Lower lobe of right lung (tissue), 2 donors: Measurements from ENCODE around the gene CHMP1A. TPM values are rescaled to one million over a fixed set of nuclear protein-coding genes. Genes with fewer than 3 reads are reported as not detected.
"Not testable (repeated sequence)": the region's sequence is repeated elsewhere in the genome, so short reads cannot be mapped to it uniquely, and the experiment has no call there.

Experiments used
- ATAC-seq, 2 donors: fragments of 200-7000 bp; cut with Tn5 transposase; one replicate each; pipeline ENCODE4 v1.9.1; 2020 to 2022; ENCODE audit warnings: mild to moderate bottlenecking in 2 of 2, moderate library complexity in 2 of 2
- DNase-seq: peaks from one replicate; pipeline ENCODE4 v3.0.0-alpha.2; 2020
- H3K27ac ChIP-seq: fragments of 200-600 bp; one replicate; pipeline ENCODE4 v1.8.0; 2022
- H3K27me3 ChIP-seq: fragments of 200-600 bp; one replicate; pipeline ENCODE4 v1.8.0; 2022; ENCODE audit warnings: low read depth
- H3K36me3 ChIP-seq: fragments of 200-600 bp; one replicate; pipeline ENCODE4 v1.8.0; 2022; ENCODE audit warnings: mild to moderate bottlenecking
- H3K4me1 ChIP-seq: fragments of 200-600 bp; one replicate; pipeline ENCODE4 v1.8.0; 2022
- H3K4me3 ChIP-seq: fragments of 200-600 bp; one replicate; pipeline ENCODE4 v1.8.0; 2022; ENCODE audit warnings: mild to moderate bottlenecking
- H3K9me3 ChIP-seq: fragments of 200-600 bp; one replicate; pipeline ENCODE4 v1.8.0; 2022
- intact Hi-C: fragments of 100-400 bp; cut with DNase I; formaldehyde crosslinking; loops from one replicate; pipeline ENCODE4 v1.11.0; 2022
- total RNA-seq: library from RNA; stranded (reverse); fragmentation: NEBNext Ultra II Directional; extraction: Animal tissue kit (Norgen Biotek cat#: 25700); gene quantifications from one replicate; pipeline ENCODE4 v1.2.1, GENCODE V29; 2021
- TF ChIP-seq, protein P1 (sequence below): fragments of 200-600 bp; IDR thresholded peaks from one replicate; pipeline ENCODE4 v1.8.0; 2022; ENCODE audit warnings: antibody characterized with exemption, mild to moderate bottlenecking
- donor health status: DM: no; HTN: yes; CAD: no; lungs with severe emphysema.

Gene CHMP1A
- total RNA-seq, 1 donor from 2014 or later = 70.4 TPM

- no peaks in the 10 kb centered on the region for H3K9me3 ChIP-seq
- no peak overlapping the region for H3K27ac ChIP-seq
- no peak for ATAC-seq
- no peak for DNase-seq
- H3K4me1 ChIP-seq = peaks cover 13% of the 10 kb centered on the region
- intact Hi-C loops = no loop called here
- peaks cover 4% of the 10 kb centered on the region for H3K36me3 ChIP-seq
- TF ChIP-seq, protein P1, sequence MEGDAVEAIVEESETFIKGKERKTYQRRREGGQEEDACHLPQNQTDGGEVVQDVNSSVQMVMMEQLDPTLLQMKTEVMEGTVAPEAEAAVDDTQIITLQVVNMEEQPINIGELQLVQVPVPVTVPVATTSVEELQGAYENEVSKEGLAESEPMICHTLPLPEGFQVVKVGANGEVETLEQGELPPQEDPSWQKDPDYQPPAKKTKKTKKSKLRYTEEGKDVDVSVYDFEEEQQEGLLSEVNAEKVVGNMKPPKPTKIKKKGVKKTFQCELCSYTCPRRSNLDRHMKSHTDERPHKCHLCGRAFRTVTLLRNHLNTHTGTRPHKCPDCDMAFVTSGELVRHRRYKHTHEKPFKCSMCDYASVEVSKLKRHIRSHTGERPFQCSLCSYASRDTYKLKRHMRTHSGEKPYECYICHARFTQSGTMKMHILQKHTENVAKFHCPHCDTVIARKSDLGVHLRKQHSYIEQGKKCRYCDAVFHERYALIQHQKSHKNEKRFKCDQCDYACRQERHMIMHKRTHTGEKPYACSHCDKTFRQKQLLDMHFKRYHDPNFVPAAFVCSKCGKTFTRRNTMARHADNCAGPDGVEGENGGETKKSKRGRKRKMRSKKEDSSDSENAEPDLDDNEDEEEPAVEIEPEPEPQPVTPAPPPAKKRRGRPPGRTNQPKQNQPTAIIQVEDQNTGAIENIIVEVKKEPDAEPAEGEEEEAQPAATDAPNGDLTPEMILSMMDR = no peak
- H3K27me3 ChIP-seq = no peaks in the 10 kb centered on the region
- H3K4me3 ChIP-seq = no peak overlapping the region
Measured at GRCh38 chr16:89639385-89639784, 18.1 kb downstream of the CHMP1A start.

GRCh38 chr16:89638455-89638854 lies 19.1 kb downstream of the CHMP1A start:
- TF ChIP-seq, protein P1 = no peak
- ATAC-seq = no peak
- Histone ChIP-seq H3K27me3 (peaks cover 4% of the 10 kb centered on the region), H3K4me3 (no peak overlapping the region), H3K27ac (no peak overlapping the region), H3K36me3 (no peaks in the 10 kb centered on the region), H3K9me3 (no peaks in the 10 kb centered on the region), H3K4me1 (peaks cover 13% of the 10 kb centered on the region)
- DNase-seq = no peak
- intact Hi-C loops = no loop called here

GRCh38 chr16:89637379-89637778 lies 20.1 kb downstream of the CHMP1A start:
- Histone ChIP-seq H3K36me3 (no peaks in the 10 kb centered on the region), H3K9me3 (no peaks in the 10 kb centered on the region), H3K27ac (no peak overlapping the region), H3K4me3 (no peak overlapping the region), H3K4me1 (peaks cover 13% of the 10 kb centered on the region), H3K27me3 (peaks cover 14% of the 10 kb centered on the region)
- DNase-seq (no peak), ATAC-seq (no peak)
- TF ChIP-seq, protein P1 = no peak
- intact Hi-C loops = no loop called here

DNA sequence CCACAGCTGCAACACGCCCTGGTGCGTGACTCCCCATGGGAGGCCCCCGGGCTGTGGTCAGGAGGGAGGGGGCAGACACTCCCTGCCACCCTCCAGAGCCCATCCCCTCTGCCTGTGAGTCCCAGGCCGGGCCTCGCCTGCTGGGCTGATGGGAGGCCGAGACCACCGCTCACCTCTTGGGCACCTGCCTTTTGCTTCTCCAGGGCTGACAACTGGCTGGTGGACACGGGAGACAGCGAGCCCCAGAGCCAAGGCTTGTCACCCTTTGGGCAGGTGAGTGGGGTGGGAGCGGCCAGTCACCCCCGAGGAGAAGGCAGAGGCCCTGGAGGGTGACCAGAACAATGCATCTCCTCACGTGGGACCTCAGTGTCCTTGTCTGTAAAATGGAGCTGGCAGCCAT lies 20.8 kb downstream of the CHMP1A start:
- TF ChIP-seq, protein P1 = no peak
- intact Hi-C loops = no loop called here

GRCh38 chr16:89634463-89635385 lies 22.8 kb downstream of the CHMP1A start:
- H3K4me1 ChIP-seq, H3K9me3 ChIP-seq, H3K27ac ChIP-seq, DNase-seq, H3K36me3 ChIP-seq, H3K4me3 ChIP-seq, intact Hi-C loops, ATAC-seq: not testable (repeated sequence)
- H3K27me3 ChIP-seq = peaks cover 16% of the 10 kb centered on the region

More for the DNA sequence above, 20.8 kb downstream of the CHMP1A start:
- H3K27ac ChIP-seq = no peak overlapping the region
- DNase-seq = no peak
- ATAC-seq = no peak
- H3K4me1 ChIP-seq = peaks cover 13% of the 10 kb centered on the region
- no peak overlapping the region for H3K4me3 ChIP-seq
- H3K36me3 ChIP-seq = no peaks in the 10 kb centered on the region
- no peaks in the 10 kb centered on the region for H3K9me3 ChIP-seq
- H3K27me3 ChIP-seq = peaks cover 16% of the 10 kb centered on the region

- no peaks in the 10 kb centered on the region for H3K4me1 ChIP-seq
Measured at GRCh38 chr16:89633064-89633631, 24.4 kb downstream of the CHMP1A start.

More at GRCh38 chr16:89633064-89633631, 24.4 kb downstream of the CHMP1A start:
- no peak for DNase-seq
- peaks cover 16% of the 10 kb centered on the region for H3K27me3 ChIP-seq
- H3K36me3 ChIP-seq = no peaks in the 10 kb centered on the region
- H3K27ac ChIP-seq = no peak overlapping the region
- ATAC-seq = no peak
- intact Hi-C loops = no loop called here
- no peaks in the 10 kb centered on the region for H3K9me3 ChIP-seq
- H3K4me3 ChIP-seq = no peak overlapping the region
- TF ChIP-seq, protein P1 = no peak
